ENCODE data around the gene BRAP.
"Not testable (repeated sequence)": the region's sequence is repeated elsewhere in the genome, so short reads cannot be mapped to it uniquely, and the experiment has no call there.

Gene BRAP, protein sequence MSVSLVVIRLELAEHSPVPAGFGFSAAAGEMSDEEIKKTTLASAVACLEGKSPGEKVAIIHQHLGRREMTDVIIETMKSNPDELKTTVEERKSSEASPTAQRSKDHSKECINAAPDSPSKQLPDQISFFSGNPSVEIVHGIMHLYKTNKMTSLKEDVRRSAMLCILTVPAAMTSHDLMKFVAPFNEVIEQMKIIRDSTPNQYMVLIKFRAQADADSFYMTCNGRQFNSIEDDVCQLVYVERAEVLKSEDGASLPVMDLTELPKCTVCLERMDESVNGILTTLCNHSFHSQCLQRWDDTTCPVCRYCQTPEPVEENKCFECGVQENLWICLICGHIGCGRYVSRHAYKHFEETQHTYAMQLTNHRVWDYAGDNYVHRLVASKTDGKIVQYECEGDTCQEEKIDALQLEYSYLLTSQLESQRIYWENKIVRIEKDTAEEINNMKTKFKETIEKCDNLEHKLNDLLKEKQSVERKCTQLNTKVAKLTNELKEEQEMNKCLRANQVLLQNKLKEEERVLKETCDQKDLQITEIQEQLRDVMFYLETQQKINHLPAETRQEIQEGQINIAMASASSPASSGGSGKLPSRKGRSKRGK

DNA sequence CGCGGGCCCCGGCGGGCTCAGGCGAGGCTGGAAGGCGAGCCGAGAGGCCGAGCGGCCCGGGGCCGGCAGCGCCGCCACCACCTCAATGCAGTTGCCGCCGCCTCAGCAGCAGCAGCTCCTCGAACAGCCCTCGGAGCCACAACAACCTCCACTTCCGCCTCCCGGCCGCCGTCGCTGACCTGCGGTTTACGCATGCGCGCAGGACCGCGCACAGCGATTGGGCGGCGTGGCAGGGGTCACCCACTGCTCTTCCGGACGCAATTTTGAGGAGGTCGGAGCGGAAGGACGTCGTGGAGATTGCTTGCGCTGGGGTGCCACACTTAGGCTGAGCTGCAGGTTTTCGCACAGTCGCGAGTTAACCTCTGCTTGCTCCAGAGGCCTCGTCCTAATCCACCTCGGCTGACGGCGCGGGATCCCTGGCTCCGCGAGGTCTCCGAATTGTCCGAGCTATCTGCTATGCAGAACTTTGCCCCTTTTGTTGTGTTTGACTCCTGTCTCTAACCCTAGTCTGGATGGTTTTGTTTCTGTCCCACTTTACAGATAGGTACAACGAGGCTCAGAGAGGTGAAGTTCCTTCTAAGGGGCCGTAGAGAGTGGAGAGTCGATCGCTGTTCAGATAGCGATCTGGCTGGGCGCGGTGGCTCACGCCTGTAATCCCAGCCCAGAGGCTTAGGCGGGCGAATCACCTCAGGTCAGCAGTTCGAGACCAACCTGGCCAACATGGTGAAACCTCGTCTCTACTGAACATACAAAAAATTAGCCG is at the start of gene BRAP, which contains the start of gene ACAD10:
BRAP (minus strand) TSS at position 146 of the 763 bp plus-strand sequence. CDS start 164 bp downstream, outside the sequence.
ACAD10 (plus strand) TSS at position 243 of the 763 bp plus-strand sequence. CDS start 6,657 bp downstream, outside the sequence.
- peak; percentile 96 for DNase-seq

DNA sequence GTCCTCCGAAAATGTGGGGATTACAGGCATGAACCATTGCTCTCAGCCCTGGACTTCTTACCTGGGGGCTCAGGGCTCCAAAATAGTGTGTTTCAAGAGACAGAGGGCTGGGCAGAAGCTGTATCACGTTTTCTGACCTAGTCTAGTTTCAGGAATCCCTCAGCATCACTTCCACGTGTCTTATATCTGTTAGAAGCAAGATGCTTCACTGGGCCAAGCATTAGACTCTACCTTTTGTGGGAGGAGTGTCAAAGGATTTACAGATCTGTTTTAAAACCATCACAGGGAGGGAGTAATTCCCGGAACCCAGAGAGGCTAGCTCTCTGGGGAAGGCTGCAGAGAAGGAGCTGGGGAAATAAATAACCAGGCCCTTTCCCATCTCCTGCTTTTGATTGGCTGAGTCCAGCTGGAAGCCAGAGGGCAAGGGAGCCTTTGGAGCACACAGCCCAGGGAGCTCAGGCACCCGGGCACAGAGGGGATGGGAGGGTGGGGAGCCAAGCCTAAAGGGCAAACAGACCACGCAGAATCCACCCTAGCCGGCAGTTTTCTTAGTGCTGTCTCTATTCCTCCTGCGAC is 47.7 kb upstream of the BRAP start:
- DNase-seq, result no peak

DNA sequence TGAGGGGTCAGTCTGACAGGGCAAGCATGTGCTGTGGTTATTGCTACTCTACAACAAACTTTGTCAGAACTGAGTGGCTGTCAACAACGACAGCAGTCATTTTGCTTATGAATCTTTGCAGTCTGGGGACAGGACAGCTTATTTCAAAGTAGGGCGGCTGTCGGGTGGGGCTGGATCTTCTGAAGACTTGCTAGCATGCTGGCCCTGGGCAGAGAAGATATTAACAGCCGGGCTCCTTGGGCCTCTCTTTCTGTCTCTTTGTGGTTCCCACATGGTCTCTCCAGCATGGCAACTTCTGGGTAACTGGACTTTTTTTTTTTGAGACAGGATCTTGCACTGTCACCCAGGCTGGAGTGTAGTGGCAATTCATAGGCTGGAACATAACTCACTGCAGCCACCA is 47.0 kb upstream of the BRAP start:
- DNase-seq, result no peak

DNA sequence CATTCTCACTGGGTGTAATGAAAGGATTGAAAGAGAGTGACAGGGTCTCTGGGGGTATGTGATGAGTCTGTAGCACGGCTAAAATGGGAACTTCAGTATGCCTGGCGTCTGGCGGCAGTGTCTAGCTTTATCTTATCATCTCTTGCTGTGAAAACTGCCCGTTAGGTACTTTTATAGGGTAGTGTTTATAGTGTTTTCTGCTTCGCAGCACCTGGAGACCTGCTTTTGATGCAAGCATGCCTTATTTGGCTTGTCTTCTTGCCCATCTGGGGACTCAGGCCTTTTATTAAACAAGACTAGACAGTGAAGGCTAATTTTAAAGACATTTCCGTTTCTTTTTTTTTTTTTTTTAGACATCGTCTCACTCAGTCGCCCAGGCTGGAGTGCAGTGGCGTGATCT is 44.7 kb upstream of the BRAP start:
- DNase-seq, result no peak

DNA sequence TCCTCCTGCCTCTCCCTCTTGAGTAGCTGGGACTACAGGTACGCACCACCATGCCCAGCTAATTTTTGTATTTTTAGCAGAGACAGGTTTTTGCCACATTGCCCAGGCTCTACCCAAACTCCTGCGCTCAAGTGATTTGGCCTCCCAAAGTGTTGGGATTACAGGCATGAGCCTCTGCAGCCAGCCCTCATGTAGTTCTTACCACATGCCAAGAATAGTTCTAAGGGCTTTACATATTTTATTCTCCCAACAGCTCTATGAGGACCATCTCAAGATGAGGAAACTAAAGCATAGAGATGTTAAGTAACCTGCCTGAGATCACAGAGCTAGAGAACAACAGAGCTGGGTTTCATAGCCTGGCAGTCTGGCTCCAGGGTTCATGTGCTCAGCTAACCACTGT is 43.0 kb upstream of the BRAP start:
- no peak for DNase-seq

DNA sequence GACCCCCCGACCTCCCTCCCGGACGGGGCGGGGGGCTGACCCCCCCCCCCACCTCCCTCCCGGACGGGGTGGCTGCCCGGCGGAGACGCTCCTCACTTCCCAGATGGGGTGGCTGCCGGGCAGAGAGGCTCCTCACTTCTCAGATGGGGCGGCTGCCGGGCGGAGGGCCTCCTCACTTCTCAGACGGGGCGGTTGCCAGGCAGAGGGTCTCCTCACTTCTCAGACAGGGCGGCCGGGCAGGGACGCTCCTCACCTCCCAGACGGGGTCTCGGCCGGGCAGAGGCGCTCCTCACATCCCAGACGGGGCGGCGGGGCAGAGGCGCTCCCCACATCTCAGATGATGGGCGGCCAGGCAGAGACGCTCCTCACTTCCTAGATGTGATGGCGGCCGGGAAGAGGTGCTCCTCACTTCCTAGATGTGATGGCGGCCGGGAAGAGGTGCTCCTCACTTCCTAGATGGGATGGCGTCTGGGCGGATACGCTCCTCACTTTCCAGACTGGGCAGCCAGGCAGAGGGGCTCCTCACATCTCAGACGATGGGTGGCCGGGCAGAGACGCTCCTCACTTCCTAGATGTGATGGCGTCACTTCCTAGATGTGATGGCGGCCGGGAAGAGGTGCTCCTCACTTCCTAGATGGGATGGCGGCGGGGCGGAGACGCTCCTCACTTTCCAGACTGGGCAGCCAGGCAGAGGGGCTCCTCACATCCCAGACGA is 38.0 kb upstream of the BRAP start:
- not testable (repeated sequence) for DNase-seq

DNA sequence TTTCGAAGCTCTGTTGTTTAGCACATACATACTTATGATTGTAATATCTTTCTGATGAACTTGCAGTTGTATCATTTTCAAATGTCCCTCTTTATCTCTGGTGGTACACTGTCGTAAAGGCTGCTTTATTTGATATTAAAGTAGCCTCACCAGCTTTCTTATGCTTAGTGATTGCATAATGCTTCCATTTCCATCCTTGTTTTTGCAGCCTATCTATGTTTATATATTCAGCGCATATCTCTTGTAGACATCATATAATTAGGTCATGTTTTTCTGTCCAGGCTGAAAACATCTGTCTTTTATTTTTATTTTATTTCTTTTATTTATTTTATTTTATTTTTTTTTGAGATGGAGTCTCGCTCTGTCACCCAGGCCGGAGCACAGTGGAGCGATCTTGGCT is 34.7 kb upstream of the BRAP start:
- DNase-seq, result no peak

DNA sequence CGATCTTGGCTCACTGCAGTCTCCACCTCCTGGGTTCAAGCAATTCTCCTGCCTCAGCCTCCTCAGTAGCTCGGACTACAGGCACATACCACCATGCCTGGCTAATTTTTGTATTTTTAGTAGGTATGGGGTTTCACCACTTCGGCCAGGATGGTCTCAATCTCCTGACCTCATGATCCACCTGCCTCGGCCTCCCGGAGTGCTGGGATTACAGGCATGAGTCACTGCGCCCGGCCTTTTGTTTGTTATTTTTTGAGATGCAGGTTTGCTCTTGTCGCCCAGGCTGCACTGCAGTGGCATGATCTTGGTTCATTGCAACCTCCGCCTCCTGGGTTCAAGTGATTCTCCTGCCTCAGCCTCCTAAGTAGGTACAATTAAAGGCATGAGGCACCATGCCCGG is 33.6 kb upstream of the BRAP start:
- not testable (repeated sequence) for DNase-seq

DNA sequence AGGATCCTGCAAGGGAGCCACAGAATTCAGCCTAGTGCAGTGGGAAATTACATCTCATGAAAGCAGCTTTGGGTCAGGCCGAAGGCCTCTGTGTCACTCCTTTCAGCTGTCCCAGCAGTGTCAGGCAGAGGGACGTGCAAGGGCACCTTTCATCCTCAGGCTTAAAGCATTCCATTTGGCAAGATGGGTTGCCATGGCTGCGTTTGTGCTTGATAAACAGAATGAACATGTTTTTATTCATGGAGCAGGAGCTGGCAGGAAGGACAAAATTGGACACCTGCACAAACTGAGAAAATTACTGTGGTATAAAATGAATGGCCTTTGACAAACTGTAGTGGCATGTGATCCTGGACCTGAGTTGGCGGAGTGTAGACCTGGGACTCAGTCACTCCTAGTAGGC is 29.5 kb upstream of the BRAP start:
- DNase-seq, result no peak

DNA sequence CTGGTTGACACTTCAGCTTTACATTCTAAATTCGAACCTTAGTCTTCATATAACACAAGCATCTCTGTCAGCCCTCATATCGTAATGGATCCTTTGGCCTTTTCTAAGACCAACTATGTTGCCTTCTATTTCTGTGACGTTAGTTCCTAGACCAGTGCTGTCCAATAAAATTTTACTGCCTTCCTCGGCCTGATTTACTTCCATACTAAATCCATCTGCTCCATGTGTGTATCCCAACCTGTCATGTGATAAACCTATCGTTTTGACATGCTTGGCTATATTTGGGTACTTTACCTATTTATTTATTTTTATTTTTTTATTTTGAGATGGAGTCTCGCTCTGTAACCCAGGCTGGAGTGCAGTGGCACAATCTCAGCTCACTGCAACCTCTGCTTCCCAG is 20.4 kb upstream of the BRAP start:
- no peak for DNase-seq

DNA sequence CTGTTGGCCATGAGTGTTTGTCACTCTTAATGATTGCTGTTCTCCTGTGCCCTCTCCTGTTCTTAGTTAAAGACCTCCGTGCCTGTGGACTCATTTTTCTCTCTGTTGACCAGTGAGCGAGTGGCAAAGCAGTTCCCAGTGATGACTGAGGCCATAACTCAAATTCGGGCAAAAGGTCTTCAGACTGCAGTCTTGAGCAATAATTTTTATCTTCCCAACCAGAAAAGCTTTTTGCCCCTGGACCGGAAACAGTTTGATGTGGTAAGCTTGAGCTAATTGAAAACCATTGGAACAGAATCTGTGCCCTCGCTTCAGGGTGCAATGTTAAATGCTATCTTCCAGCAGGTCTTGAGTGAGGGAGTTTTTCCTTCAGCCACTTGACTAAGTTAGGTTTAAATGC is 19.9 kb upstream of the BRAP start:
- DNase-seq, result no peak

DNA sequence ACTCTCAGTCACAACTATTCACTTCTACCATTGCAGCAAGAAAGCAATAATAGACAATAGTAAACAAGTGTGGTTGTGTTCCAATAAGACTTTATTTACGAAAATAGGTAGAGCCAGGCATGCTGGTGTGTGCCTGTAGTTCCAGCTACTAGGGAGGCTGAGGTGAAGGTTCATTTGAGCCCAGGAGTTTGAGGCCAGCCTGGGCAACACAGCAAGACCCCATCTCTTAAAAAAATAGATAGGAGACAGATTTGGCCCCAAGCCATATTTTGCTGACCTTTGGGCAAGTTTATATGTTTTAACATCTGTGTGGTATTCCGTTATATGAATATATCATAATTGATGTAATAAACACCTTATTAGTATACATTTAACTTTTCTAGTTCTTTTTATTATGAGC is 14.2 kb upstream of the BRAP start:
- DNase-seq, result no peak

DNA sequence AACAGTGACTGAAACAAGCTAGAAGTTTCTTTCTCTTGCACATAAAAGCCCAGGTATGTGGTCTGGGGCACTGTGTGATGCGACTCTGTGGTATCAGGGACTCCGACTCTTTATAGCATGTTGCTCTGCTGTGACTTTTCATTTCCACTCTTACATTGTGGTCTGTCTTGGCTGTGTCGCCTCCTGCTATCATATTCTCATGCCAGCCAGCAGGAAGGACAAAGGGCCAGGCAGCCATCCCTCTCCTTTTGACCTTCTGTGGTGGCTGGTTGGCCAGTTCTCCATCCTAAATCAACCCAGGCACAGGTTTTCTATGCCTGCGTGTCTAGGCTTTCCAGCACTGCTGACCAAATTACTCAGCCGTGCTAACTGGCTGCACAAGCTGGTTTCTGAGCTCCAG is 8.1 kb upstream of the BRAP start:
- DNase-seq, result no peak

DNA sequence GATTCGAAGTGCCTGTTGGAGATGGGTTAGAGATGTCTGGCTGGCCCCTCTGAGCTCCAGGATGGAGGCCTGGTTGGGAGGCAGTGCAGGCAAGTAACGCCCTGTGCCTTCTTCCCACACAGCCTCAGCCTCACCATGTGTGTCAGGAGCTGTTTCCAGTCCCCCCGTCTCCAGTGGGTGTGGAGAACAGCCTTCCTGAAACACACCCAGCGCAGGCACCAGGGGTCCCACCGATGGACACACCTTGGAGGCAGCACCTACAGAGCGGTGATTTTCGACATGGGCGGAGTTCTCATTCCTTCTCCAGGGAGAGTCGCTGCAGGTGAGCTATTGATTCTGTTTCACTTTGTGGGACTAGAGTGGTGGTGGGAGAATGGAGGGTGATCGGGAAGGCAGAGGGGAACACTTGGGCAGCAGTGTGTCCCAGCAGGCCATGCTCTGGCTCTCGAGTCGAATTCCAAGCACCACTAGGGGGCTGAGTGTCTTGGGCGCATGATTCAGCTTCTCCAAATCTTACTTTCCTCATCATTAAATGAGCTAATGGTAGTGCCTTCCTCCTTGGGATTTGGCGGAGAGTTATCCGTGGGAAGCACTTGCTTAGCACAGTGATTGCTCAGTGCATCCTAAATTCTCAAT is 6.9 kb upstream of the BRAP start:
- peak; percentile 16 for DNase-seq

DNA sequence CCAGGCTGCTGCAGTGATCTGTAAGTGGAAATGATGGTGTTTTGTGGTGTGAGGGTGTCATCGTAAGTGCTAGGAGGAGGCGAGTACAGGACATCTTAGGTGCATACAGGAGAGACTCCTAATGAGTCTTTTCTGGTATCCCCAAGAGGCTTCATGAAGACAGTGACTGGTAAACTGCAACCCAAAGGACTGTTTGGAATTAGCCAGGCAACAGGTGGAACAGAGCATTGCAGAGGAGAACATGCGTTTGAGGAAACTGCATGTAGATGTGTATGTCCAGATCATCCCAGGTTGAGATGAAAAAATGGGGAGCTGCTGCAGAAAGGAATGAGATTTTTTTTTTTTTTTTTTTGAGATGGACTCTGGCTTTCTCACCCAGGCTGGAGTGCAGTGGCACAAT is 5.5 kb upstream of the BRAP start:
- DNase-seq, result no peak

DNA sequence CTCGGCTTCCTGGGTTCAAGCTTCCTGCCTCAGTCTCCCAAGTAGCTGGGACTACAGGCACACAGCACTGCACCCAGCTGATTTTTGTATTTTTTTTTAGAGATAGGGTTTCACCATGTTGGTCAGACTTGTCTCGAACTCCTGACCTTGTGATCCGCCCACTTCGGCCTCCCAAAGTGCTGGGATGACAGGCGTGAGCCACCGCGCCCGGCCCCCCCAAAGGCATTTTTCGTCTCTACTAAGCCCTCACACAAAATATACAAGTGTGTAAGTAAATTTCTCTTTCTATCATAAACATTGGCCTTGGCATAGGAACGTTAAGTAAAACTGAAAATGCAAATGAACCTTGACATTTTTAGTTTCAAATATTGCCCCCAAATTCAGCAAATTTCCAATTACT is 2.2 kb upstream of the BRAP start:
- DNase-seq, result no peak

DNA sequence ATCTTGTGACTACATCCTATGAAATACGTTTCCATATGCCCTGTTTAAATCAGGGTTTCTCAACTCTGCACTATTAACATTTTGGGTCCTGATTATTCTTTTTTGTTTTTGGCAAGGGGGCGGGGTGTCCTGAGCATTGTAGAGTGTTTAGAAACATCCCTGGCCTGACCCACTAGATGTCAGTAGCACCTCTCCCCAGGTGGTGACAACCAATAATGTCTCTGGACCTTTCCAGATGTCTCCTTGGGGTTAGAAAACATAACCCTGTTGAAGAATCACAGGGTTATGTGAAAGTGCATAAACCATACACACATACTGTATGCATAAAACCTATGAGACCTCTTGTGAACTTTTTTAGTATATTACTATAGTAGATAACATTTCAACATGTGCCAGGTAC is 1.5 kb upstream of the BRAP start:
- DNase-seq, result peak; percentile 12

DNA sequence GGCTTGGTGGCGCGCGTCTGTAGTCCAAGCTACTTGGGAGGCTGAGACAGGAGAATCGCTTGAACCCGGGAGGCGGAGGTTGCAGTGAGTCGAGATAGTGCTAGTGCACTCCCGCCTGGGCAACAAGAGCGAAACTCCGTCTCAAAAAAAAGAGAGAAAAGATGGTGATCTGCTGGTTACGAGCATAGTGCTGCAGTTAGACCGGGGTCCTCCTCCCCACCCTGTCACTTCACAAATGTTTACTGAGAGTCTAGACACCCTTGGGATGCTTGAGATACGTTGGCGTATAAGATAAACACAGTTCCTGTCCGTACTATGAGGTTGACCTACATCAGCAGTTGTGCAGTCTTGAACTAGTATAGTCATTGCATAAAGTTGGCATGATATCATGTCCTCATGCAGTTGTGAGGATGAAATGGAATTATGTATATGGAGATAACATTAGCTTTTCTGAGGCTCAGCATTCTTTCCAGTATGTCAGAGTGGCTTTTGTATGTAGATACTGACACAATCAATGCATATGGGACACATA is 884 bp upstream of the BRAP start:
- DNase-seq, result no peak

DNA sequence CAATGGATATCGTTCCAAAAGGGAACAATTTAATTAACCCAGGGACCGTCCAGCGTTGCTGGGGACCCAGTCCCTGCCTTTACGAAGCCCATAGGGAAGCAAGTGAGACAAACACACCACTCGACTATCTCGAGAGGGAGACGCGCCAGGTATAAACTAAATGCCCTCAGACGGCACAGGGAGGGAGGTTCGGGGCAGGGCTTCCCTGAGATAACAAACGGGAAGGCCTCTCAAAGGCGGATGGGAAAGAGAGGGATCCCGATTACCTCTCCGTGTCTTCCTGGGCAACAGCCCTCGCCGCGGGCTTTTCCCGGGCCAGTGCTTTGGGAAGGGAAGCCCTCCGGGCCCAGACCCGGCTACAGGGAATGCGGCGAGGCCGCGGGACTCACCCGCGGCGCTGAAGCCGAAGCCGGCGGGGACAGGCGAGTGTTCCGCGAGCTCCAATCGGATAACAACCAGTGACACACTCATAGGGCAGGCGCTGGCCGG is 390 bp downstream of the BRAP start:
- DNase-seq, result peak; percentile 53

DNA sequence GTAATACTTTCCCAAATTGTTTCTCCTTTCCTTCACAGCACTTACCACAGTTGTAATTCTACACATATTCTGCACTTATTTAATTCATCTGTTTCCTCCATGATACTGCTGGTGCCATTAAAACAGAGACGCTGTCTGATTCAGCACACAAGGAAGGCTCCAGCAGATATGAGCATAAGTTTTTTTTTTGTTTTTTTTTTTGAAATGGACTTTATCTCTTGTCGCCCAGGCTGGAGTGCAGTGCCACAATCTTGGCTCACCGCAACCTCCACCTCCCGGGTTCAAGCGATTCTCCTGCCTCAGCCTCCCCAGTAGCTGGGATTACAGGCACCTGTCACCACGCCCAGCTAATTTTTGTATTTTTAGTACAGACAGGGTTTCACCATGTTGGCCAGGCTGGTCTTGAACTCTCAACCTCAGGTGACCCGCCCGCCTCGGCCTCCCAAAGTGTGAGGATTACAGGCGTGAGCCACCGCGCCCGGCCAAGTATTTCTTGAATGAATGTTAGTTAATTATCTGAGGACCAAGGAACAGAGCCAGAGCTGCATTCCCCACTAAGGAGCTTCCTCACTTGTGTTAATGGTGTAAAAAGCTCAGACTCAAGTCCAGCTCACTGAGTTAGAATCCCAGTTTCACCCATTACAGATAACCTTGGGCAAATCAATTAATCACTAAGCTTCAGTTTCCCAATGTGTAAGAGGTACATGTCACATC is 1.1 kb downstream of the BRAP start:
- peak; percentile 6 for DNase-seq

DNA sequence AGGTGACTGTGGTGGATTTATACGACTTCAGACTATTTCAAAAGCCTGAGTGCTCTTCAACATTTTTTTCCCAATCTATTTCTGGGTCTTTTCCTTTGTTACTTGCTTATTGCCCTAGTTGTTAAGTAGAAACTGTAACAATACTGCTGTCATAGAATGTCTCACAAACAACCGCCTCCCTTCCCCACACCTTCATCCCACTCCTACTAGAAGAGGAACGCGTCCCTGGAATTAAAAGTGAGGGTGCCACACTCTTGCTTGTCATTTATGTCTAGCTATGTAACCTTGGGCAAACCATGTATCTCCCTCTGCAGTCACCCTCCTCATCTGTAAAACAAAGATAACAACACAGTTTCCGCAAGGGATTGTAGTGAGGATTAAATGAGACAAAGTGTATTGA is 8.6 kb downstream of the BRAP start:
- no peak for DNase-seq
